Stimulated activated naive B cell treated with anti-CD40 and anti-IgM and Interleukin-4, amounts not matched to agents 10 μg/mL and 1 μg/mL and 100 μg/mL, for 72 hours (primary cell): Measurements from ENCODE around the gene SUGP1.

Experiments used
- ATAC-seq, 2 donors: fragments of 150-1000 bp; cut with Tn5 transposase; replicated peaks; 2 replicates each; pipeline ENCODE4 v1.10.0; 2021; ENCODE audit warnings: moderate library complexity in 1 of 2
- DNase-seq: peaks from one replicate; pipeline ENCODE4 v3.0.0; 2021
- H3K27ac Mint-ChIP-seq: one replicate; pipeline ENCODE4 v1.8.0; 2022; ENCODE audit warnings: mild to moderate bottlenecking, mixed read lengths
- H3K27me3 Mint-ChIP-seq, 2 donors: one replicate each; pipeline ENCODE4 v1.8.0; 2022; ENCODE audit warnings: mixed read lengths in 2 of 2
- H3K36me3 Mint-ChIP-seq, 2 donors: one replicate each; pipeline ENCODE4 v1.8.0; 2022; ENCODE audit warnings: mixed read lengths in 2 of 2, mild to moderate bottlenecking in 1 of 2
- H3K4me1 Mint-ChIP-seq, 2 donors: one replicate each; pipeline ENCODE4 v1.8.0; 2022; ENCODE audit warnings: mixed read lengths in 2 of 2, mild to moderate bottlenecking in 1 of 2
- H3K4me3 Mint-ChIP-seq, 2 donors: one replicate each; pipeline ENCODE4 v1.8.0; 2022; ENCODE audit warnings: mild to moderate bottlenecking in 2 of 2, mixed read lengths in 2 of 2, moderate library complexity in 1 of 2
- H3K9me3 Mint-ChIP-seq, 2 donors: one replicate each; pipeline ENCODE4 v1.8.0; 2022; ENCODE audit warnings: mixed read lengths in 2 of 2, mild to moderate bottlenecking in 1 of 2

Gene SUGP1

DNA sequence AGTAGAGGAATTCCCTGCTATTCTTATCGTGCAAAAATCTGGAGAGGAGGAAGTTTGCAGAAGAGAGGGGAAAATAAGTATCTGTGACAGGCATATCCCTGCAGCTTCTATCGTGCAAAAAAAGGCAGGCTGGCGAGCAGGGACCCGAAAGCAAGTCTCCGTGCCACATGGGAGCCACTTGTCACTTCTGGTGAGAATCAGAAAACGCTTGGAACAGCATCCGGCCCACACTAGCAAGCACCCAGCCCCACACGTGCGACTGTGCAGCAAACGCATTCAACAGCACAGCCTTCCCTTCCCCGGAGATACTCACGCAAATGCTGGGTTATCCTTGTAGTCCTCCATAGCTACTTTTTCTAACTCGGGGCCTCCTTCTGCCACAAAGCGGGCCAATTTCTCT, 16.9 kb downstream of the SUGP1 start:
- Mint-ChIP-seq H3K27me3 (no peaks in the 10 kb centered on the region), H3K9me3 (no peaks in the 10 kb centered on the region), H3K4me1 (no peaks in the 10 kb centered on the region), H3K27ac (no peak overlapping the region), H3K4me3 (no peak overlapping the region), H3K36me3 (peaks cover 29 to 36% of the 10 kb centered on the region in 2 donors)
- no peak for DNase-seq
- no peak for ATAC-seq

DNA sequence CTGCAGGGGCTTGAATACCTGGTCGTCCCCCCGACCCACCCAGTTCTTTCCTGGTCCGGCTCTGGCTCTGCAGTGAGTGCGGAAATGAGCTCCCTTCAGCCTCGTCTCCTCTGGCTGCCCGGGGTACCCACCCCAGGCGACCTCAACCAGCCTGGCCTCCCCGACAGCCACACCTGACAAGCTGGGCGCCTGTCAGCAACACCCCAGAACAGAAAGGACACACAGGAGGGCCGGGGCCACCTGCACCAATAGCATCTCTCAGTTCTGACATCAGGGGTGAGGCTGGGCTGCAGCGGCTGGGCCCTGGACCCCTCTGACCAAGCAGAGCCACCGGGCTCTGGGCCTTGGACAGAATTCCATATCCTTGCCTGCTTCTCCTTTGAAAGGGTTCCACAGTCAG, 19.7 kb downstream of the SUGP1 start:
- no peak for DNase-seq
- H3K9me3 Mint-ChIP-seq, result no peaks in the 10 kb centered on the region
- no peak overlapping the region for H3K27ac Mint-ChIP-seq
- no peak for ATAC-seq
- no peak overlapping the region for H3K4me3 Mint-ChIP-seq
- no peaks in the 10 kb centered on the region for H3K4me1 Mint-ChIP-seq
- H3K27me3 Mint-ChIP-seq, result no peaks in the 10 kb centered on the region
- peaks cover 31 to 48% of the 10 kb centered on the region in 2 donors for H3K36me3 Mint-ChIP-seq

DNA sequence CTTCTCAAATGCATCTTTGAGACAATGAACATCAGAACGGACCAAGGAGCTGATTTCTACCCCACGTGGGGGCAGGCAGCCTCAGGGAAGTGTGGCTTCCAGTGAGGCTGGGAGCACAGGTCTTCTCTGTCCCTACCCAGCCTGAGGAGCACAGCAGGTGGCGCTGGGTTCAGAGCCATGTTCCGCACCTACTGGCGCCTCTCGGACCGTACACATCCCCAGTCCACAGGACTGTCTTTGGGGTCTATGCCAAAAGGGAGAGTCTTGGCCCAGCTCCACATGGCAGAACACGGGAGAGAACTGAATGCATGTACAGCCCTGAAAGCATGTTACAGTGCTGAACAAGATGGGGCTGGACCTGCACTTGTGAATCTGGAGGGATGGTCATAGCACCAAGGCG, 22.6 kb downstream of the SUGP1 start:
- Mint-ChIP-seq H3K27me3 (no peaks in the 10 kb centered on the region), H3K4me3 (no peak overlapping the region), H3K4me1 (no peaks in the 10 kb centered on the region), H3K36me3 (peaks cover 48 to 63% of the 10 kb centered on the region in 2 donors), H3K27ac (peak overlapping the region; percentile 9), H3K9me3 (no peaks in the 10 kb centered on the region)
- no peak for DNase-seq
- no peak for ATAC-seq

GRCh38 chr19:19296953-19297689, 23.2 kb downstream of the SUGP1 start:
- no peak for DNase-seq
- Mint-ChIP-seq H3K9me3 (no peaks in the 10 kb centered on the region), H3K36me3 (peaks cover 54 to 63% of the 10 kb centered on the region in 2 donors), H3K27ac (peak overlapping the region; percentile 59), H3K27me3 (no peaks in the 10 kb centered on the region), H3K4me3 (no peak overlapping the region), H3K4me1 (no peaks in the 10 kb centered on the region)
- ATAC-seq, result no peak

- Mint-ChIP-seq H3K9me3 (no peaks in the 10 kb centered on the region), H3K27me3 (no peaks in the 10 kb centered on the region), H3K27ac (no peak overlapping the region), H3K4me1 (peaks cover 0 to 1% of the 10 kb centered on the region in 2 donors), H3K4me3 (no peak overlapping the region), H3K36me3 (peaks cover 62 to 72% of the 10 kb centered on the region in 2 donors)
- DNase-seq (no peak), ATAC-seq (no peak)
Observed at GRCh38 chr19:19294914-19295313, 25.4 kb downstream of the SUGP1 start.

GRCh38 chr19:19292607-19293006, 27.7 kb downstream of the SUGP1 start:
- H3K4me1 Mint-ChIP-seq, result peaks cover 0 to 1% of the 10 kb centered on the region in 2 donors
- no peak overlapping the region for H3K4me3 Mint-ChIP-seq
- no peaks in the 10 kb centered on the region for H3K27me3 Mint-ChIP-seq
- ATAC-seq (no peak), DNase-seq (no peak)
- H3K9me3 Mint-ChIP-seq, result no peaks in the 10 kb centered on the region
- H3K36me3 Mint-ChIP-seq, result peaks cover 63 to 73% of the 10 kb centered on the region in 2 donors
- no peak overlapping the region for H3K27ac Mint-ChIP-seq

DNA sequence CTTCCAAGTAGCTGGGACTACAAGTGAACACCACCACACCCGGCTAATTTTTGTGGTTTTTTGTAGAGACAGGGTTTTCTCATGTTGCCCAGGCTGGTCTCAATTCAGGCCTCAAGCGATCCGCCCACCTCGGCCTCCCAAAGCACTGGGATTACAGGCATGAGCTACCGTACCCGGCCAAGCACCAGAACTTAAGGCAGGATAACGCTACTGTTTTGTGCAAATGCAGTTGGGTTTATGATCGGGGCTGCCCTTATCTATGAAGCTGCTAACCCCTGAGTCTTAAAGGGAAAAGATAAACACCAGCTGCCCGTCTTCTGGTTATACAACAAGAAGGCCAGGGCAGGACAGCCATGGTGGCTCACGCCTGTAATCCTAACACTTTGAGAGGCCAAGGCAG, 34.6 kb downstream of the SUGP1 start:
- Mint-ChIP-seq H3K4me3 (no peak overlapping the region), H3K36me3 (peaks cover 48 to 62% of the 10 kb centered on the region in 2 donors), H3K27ac (no peak overlapping the region), H3K4me1 (no peaks in the 10 kb centered on the region), H3K27me3 (no peaks in the 10 kb centered on the region), H3K9me3 (no peaks in the 10 kb centered on the region)
- ATAC-seq, result no peak
- DNase-seq, result no peak

DNA sequence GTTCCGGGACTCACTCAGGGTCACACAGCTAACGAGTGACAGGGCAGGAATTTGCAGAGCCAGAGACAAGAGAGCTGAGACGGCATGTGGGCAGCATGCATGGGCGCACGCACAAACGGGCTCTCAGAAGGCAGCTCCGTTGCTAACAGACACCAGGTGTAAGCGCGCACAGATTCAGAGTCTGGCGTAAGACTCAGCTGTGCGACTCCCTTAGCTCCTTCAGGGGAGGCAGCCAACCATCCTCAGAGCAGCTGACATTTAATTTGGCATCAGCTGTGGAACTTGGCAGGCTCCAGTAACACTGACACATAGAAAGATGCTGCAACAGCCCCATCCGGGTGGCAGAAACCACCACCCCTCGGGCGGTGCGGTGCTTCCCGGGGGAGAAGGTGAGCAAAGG, 39.7 kb downstream of the SUGP1 start:
- Mint-ChIP-seq H3K4me3 (no peak overlapping the region), H3K4me1 (no peaks in the 10 kb centered on the region), H3K27ac (no peak overlapping the region), H3K9me3 (no peaks in the 10 kb centered on the region), H3K36me3 (peaks cover 65 to 72% of the 10 kb centered on the region in 2 donors), H3K27me3 (peaks cover 0 to 12% of the 10 kb centered on the region in 2 donors)
- no peak for DNase-seq
- no peak for ATAC-seq

DNA sequence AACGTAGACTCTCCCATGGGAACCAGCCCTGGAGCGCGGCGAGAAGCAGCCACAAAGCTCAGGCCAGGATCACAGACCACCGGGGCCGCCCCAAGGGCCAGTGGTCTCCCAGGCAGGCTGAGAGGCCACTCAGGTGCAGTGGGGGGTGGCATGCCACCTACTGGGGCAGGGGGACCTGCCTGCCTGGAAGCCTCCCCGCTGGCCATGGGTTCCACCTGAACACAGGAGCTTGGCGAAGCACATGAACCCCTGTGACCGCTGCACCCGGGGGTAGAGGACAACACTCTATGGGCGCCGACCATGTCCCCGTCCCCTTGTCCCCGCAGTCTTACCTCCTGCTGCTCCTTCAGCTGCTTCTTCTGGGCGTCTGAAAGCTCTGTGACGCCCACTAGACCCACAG, 40.5 kb downstream of the SUGP1 start:
- H3K27me3 Mint-ChIP-seq, result peaks cover 0 to 12% of the 10 kb centered on the region in 2 donors
- no peak for DNase-seq
- H3K27ac Mint-ChIP-seq, result no peak overlapping the region
- H3K4me1 Mint-ChIP-seq, result no peaks in the 10 kb centered on the region
- ATAC-seq, result no peak
- H3K9me3 Mint-ChIP-seq, result no peaks in the 10 kb centered on the region
- peaks cover 65 to 74% of the 10 kb centered on the region in 2 donors for H3K36me3 Mint-ChIP-seq
- no peak overlapping the region for H3K4me3 Mint-ChIP-seq

GRCh38 chr19:19279062-19279612, 41.2 kb downstream of the SUGP1 start:
- Mint-ChIP-seq H3K9me3 (no peaks in the 10 kb centered on the region), H3K36me3 (peaks cover 62 to 70% of the 10 kb centered on the region in 2 donors), H3K4me1 (no peaks in the 10 kb centered on the region), H3K4me3 (no peak overlapping the region), H3K27me3 (peaks cover 1 to 14% of the 10 kb centered on the region in 2 donors), H3K27ac (no peak overlapping the region)
- DNase-seq, result no peak
- ATAC-seq, result no peak

DNA sequence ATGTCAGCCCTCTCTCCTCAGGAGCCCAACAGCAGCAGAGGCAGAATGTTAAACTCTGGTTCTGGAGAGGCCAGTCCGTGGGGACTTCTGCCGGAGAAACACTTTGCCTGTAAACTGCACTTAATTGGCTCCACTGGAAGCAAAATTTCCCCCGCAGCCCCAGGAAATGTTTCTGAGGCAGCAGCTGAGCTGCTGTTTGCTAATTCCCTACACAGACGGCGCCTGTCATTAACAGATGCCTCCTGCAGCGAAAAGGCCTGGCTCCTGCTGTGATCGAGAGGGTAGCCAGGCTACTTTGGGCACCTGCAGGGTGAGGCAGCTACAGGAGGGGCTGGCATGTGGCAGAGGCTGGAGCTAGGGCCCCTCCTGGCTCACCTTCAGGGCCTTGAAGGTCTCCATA, 42.0 kb downstream of the SUGP1 start:
- Mint-ChIP-seq H3K27ac (no peak overlapping the region), H3K36me3 (peaks cover 59 to 67% of the 10 kb centered on the region in 2 donors), H3K9me3 (no peaks in the 10 kb centered on the region), H3K4me1 (peaks cover 3 to 4% of the 10 kb centered on the region in 2 donors), H3K4me3 (no peak overlapping the region), H3K27me3 (peaks cover 9 to 23% of the 10 kb centered on the region in 2 donors)
- no peak for DNase-seq
- ATAC-seq, result no peak

DNA sequence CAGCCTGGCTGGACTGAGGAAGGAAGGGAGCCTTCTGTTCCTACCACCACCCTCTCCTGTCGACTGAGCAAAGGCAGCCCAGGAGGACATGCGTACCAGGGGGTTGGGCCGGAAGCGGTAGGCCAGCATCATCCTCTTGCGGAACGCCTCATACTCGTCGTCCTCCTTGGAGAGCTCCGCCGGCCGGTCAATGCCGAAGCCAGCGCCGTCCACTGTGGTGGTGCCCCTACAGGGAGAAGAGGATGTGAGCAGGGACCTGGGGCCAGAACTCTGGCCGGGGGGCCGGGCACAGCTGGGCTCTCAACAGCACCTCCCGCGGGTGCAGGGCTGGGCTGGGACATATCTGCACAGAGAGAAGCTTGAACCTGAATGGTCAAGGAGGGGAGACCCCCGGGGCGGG, 43.5 kb downstream of the SUGP1 start:
- DNase-seq (no peak), ATAC-seq (no peak)
- peaks cover 17 to 35% of the 10 kb centered on the region in 2 donors for H3K27me3 Mint-ChIP-seq
- H3K4me3 Mint-ChIP-seq, result no peak overlapping the region
- no peaks in the 10 kb centered on the region for H3K9me3 Mint-ChIP-seq
- H3K36me3 Mint-ChIP-seq, result peaks cover 57 to 60% of the 10 kb centered on the region in 2 donors
- peaks cover 6 to 10% of the 10 kb centered on the region in 2 donors for H3K4me1 Mint-ChIP-seq
- no peak overlapping the region for H3K27ac Mint-ChIP-seq

- Mint-ChIP-seq H3K27ac (no peak overlapping the region), H3K36me3 (peaks cover 53 to 55% of the 10 kb centered on the region in 2 donors), H3K9me3 (no peaks in the 10 kb centered on the region), H3K27me3 (peaks cover 20 to 40% of the 10 kb centered on the region in 2 donors), H3K4me1 (peaks cover 6 to 10% of the 10 kb centered on the region in 2 donors), H3K4me3 (no peak overlapping the region)
- ATAC-seq (no peak), DNase-seq (no peak)
Observed at GRCh38 chr19:19276386-19276785, 43.9 kb downstream of the SUGP1 start.

DNA sequence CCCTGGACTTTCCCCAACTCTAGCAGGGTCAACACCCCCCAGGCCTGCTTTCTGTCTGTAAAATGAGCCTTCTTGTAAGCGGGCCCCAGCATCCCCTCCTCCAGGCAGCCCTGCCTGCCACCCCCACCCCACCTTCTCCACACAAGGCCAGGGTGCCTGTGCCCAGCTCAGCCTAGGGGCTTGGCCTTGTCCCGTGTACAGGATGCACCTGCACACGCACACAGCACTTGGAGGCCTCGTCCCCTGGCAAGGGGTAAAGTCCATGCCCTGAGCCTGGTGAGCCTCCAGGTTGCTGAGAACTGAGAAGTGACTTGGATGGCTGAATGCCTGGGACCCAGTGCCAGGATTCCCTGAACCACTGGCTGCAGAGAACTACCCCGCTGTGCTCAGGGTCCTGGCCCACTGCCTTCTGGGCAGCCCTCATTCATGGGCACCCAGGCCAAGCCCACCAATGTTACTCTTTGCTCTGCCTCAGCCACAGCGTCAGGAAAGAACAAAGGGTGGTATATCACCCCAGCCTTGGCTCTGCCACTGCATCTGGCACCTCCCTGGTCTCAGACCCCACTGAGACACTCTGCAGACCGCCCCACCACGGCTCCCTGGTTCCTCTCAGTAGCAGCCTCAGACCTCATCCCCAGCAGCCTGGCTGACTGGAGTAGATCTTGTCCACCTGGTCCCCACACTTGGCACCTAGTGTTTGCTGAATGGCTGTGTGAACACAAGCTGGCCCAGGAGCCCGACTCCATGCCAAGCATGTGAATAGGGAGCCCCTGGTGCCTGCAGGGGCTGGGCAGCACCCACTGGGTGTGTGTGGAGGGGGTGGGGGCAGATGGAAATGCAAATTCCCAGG, 45.4 kb downstream of the SUGP1 start:
- peak overlapping the region; percentile 20 for H3K27ac Mint-ChIP-seq
- H3K4me1 Mint-ChIP-seq, result peaks cover 7 to 10% of the 10 kb centered on the region in 2 donors
- no peak for ATAC-seq
- H3K4me3 Mint-ChIP-seq, result no peak overlapping the region
- H3K36me3 Mint-ChIP-seq, result peaks cover 40 to 43% of the 10 kb centered on the region in 2 donors
- no peaks in the 10 kb centered on the region for H3K9me3 Mint-ChIP-seq
- H3K27me3 Mint-ChIP-seq, result peaks cover 24 to 48% of the 10 kb centered on the region in 2 donors
- DNase-seq, result no peak
